ENCODE results near the gene ABCC5.
A peak's percentile ranks its signal among the peaks of the same experiment; 100 is the strongest.
"Not testable (repeated sequence)": the region's sequence is repeated elsewhere in the genome, so short reads cannot be mapped to it uniquely, and the experiment has no call there.

The ABCC5 gene

GRCh38 chr3:184017672-184018423, at the start of gene ABCC5:
Gene ABCC5 (minus strand): TSS chr3:184017884. CDS start chr3:184014392, 3,492 bp downstream.
- DNase-seq (ENCODE audit: low read depth in 2 of 2), result peak; percentile 73 to 78

- DNase-seq (ENCODE audit: low read depth in 2 of 2), result no peak
Observed at GRCh38 chr3:184066211-184066610, 48.5 kb upstream of the ABCC5 start.

GRCh38 chr3:184062637-184063036, 45.0 kb upstream of the ABCC5 start:
- no peak for DNase-seq (ENCODE audit: low read depth in 2 of 2)

- no peak for DNase-seq (ENCODE audit: low read depth in 2 of 2)
Observed at GRCh38 chr3:184059424-184059823, 41.7 kb upstream of the ABCC5 start.

- no peak for DNase-seq (ENCODE audit: low read depth in 2 of 2)
Observed at GRCh38 chr3:184058029-184058428, 40.3 kb upstream of the ABCC5 start.

GRCh38 chr3:184052767-184053166, 35.1 kb upstream of the ABCC5 start, which contains the start of gene HTR3C:
Gene HTR3C (plus strand): TSS chr3:184053047. CDS start chr3:184053081, 34 bp downstream.
- DNase-seq (ENCODE audit: low read depth in 2 of 2), result no peak

GRCh38 chr3:184050217-184050847, 32.6 kb upstream of the ABCC5 start:
- DNase-seq (ENCODE audit: low read depth in 2 of 2), result no peak

GRCh38 chr3:184045995-184046394, 28.3 kb upstream of the ABCC5 start:
- no peak for DNase-seq (ENCODE audit: low read depth in 2 of 2)

- DNase-seq (ENCODE audit: low read depth in 2 of 2), result no peak
Observed at GRCh38 chr3:184042617-184043016, 24.9 kb upstream of the ABCC5 start.

GRCh38 chr3:184040010-184040409, 22.3 kb upstream of the ABCC5 start:
- DNase-seq (ENCODE audit: low read depth in 2 of 2), result no peak

- DNase-seq (ENCODE audit: low read depth in 2 of 2), result no peak
Observed at GRCh38 chr3:184039414-184039813, 21.7 kb upstream of the ABCC5 start.

- not testable (repeated sequence) for DNase-seq (ENCODE audit: low read depth in 2 of 2)
Observed at GRCh38 chr3:184038307-184038706, 20.6 kb upstream of the ABCC5 start.

GRCh38 chr3:184037816-184038215, 20.1 kb upstream of the ABCC5 start:
- no peak for DNase-seq (ENCODE audit: low read depth in 2 of 2)

- DNase-seq (ENCODE audit: low read depth in 2 of 2), result no peak
Observed at GRCh38 chr3:184031187-184031792, 13.6 kb upstream of the ABCC5 start, which contains the start of gene HTR3D. Gene HTR3D (plus strand): TSS chr3:184031742. CDS start chr3:184031742, 0 bp downstream.

- DNase-seq (ENCODE audit: low read depth in 2 of 2), result no peak
Observed at GRCh38 chr3:184030536-184030935, 12.9 kb upstream of the ABCC5 start.

- no peak for DNase-seq (ENCODE audit: low read depth in 2 of 2)
Observed at GRCh38 chr3:184029443-184029842, 11.8 kb upstream of the ABCC5 start.

- not testable (repeated sequence) for DNase-seq (ENCODE audit: low read depth in 2 of 2)
Observed at GRCh38 chr3:184028275-184028890, 10.7 kb upstream of the ABCC5 start.

GRCh38 chr3:184025256-184025655, 7.6 kb upstream of the ABCC5 start:
- not testable (repeated sequence) for DNase-seq (ENCODE audit: low read depth in 2 of 2)

GRCh38 chr3:184022323-184022722, 4.6 kb upstream of the ABCC5 start:
- DNase-seq (ENCODE audit: low read depth in 2 of 2), result no peak

GRCh38 chr3:184018424-184018973, 815 bp upstream of the ABCC5 start:
- no peak for DNase-seq (ENCODE audit: low read depth in 2 of 2)

- peak; percentile 28 to 55 for DNase-seq (ENCODE audit: low read depth in 2 of 2)
Observed at GRCh38 chr3:184016811-184017671, 643 bp downstream of the ABCC5 start.
